MM.1S (cell line): ENCODE measurements around the gene MIGA1.

Experiments used
- DNase-seq: peaks from one replicate; pipeline ENCODE4 v3.0.0-alpha.2; 2015
- H2AFZ ChIP-seq: fragments of 300-600 bp; sonication (generic); 2 replicates; pipeline ENCODE4 v1.6.0; 2016; ENCODE audit warnings: antibody characterized with exemption, low read length
- H3F3A ChIP-seq: fragments of 300-600 bp; sonication (generic); 2 replicates; pipeline ENCODE4 v1.6.1; 2016; ENCODE audit warnings: mild to moderate bottlenecking, antibody characterized with exemption, low read length, moderate library complexity, mixed read lengths; ENCODE audit not compliant: insufficient read depth
- H3K27ac ChIP-seq: fragments of 300-600 bp; sonication (generic); 2 replicates; pipeline ENCODE4 v1.5.1; 2016; ENCODE audit warnings: mild to moderate bottlenecking, low read length
- H3K27me3 ChIP-seq: fragments of 300-600 bp; sonication (generic); replicated peaks from 2 replicates; pipeline ENCODE4 v1.6.0; 2016; ENCODE audit warnings: low read length; ENCODE audit not compliant: insufficient read depth
- H3K36me3 ChIP-seq: fragments of 300-600 bp; sonication (generic); replicated peaks from 2 replicates; pipeline ENCODE4 v1.6.1; 2016; ENCODE audit warnings: mild to moderate bottlenecking, low read length, mixed read lengths; ENCODE audit not compliant: insufficient read depth
- H3K4me1 ChIP-seq: fragments of 300-600 bp; sonication (generic); 2 replicates; pipeline ENCODE4 v1.6.1; 2016; ENCODE audit warnings: low read length, mixed read lengths
- H3K4me2 ChIP-seq: fragments of 300-600 bp; sonication (generic); 2 replicates; pipeline ENCODE4 v1.6.0; 2016; ENCODE audit warnings: low read depth, low read length
- H3K4me3 ChIP-seq: fragments of 300-600 bp; sonication (generic); 2 replicates; pipeline ENCODE4 v1.5.1; 2016; ENCODE audit warnings: low read length, mixed read lengths
- H3K79me2 ChIP-seq: fragments of 300-600 bp; sonication (generic); 2 replicates; pipeline ENCODE4 v1.6.1; 2016; ENCODE audit warnings: mixed run types, low read length, mixed read lengths
- H3K9ac ChIP-seq: fragments of 300-600 bp; sonication (generic); 2 replicates; pipeline ENCODE4 v1.6.1; 2016; ENCODE audit warnings: low read length, mixed read lengths
- H3K9me2 ChIP-seq: fragments of 300-600 bp; sonication (generic); replicated peaks from 2 replicates; pipeline ENCODE4 v1.6.1; 2016; ENCODE audit warnings: mild to moderate bottlenecking, low read length, mixed read lengths; ENCODE audit not compliant: insufficient read depth
- H3K9me3 ChIP-seq: fragments of 300-600 bp; sonication (generic); replicated peaks from 2 replicates; pipeline ENCODE4 v1.6.1; 2016; ENCODE audit warnings: mild to moderate bottlenecking, low read length, mixed read lengths; ENCODE audit not compliant: insufficient read depth
- H4K20me1 ChIP-seq: fragments of 300-600 bp; sonication (generic); 2 replicates; pipeline ENCODE4 v1.6.1; 2016; ENCODE audit warnings: mild to moderate bottlenecking, low read length, moderate library complexity, mixed read lengths; ENCODE audit not compliant: insufficient read depth
- EZH2 ChIP-seq: fragments of 300-600 bp; sonication (generic); optimal IDR thresholded peaks from 2 replicates; pipeline ENCODE3; 2017; ENCODE audit warnings: low read depth, mild to moderate bottlenecking, antibody characterized with exemption, low read length, mixed read lengths
- EZH2phosphoT487 ChIP-seq: fragments of 300-600 bp; sonication (generic); IDR thresholded peaks from 2 replicates; pipeline ENCODE4 v1.6.1; 2018; ENCODE audit warnings: antibody characterized with exemption, low read length
- TF ChIP-seq, protein P1 (sequence below): fragments of 300-600 bp; sonication (generic); IDR thresholded peaks from 2 replicates; pipeline ENCODE4 v1.5.1; 2016; ENCODE audit warnings: antibody characterized with exemption, low read length, mixed read lengths

The MIGA1 gene

DNA sequence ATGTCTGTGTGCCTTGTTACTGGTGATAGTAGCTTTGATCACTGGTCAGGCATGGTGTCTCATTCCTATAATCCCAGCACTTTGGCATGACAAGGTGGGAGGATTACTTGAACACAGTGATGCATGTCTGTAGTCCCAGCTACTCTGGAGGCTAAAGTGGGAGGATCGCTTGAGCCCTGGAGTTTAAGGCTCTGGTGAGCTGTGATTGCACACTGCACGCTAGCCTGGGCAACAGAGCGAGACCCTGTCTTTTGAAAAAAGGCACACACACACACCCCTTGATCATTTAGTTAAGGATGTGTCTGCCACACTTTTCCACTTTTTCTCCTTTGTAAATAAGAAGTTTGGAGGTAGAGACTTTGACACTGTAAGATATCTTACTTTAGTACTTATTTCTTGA is 15.1 kb downstream of the MIGA1 start:
- Histone ChIP-seq H2AFZ (no peak overlapping the region), H3K4me2 (no peak overlapping the region), H3K9me3 (no peaks in the 10 kb centered on the region), H3K79me2 (no peaks in the 10 kb centered on the region), H3K27ac (no peak overlapping the region), H3K9me2 (no peaks in the 10 kb centered on the region), H3K9ac (no peak overlapping the region), H3F3A (no peaks in the 10 kb centered on the region), H3K4me3 (no peak overlapping the region), H3K4me1 (no peaks in the 10 kb centered on the region), H4K20me1 (no peaks in the 10 kb centered on the region), H3K27me3 (no peaks in the 10 kb centered on the region), H3K36me3 (no peaks in the 10 kb centered on the region)
- DNase-seq, result no peak
- TF ChIP-seq EZH2 (no peak), EZH2phosphoT487 (no peak)
- TF ChIP-seq, protein P1, sequence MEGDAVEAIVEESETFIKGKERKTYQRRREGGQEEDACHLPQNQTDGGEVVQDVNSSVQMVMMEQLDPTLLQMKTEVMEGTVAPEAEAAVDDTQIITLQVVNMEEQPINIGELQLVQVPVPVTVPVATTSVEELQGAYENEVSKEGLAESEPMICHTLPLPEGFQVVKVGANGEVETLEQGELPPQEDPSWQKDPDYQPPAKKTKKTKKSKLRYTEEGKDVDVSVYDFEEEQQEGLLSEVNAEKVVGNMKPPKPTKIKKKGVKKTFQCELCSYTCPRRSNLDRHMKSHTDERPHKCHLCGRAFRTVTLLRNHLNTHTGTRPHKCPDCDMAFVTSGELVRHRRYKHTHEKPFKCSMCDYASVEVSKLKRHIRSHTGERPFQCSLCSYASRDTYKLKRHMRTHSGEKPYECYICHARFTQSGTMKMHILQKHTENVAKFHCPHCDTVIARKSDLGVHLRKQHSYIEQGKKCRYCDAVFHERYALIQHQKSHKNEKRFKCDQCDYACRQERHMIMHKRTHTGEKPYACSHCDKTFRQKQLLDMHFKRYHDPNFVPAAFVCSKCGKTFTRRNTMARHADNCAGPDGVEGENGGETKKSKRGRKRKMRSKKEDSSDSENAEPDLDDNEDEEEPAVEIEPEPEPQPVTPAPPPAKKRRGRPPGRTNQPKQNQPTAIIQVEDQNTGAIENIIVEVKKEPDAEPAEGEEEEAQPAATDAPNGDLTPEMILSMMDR, result no peak

DNA sequence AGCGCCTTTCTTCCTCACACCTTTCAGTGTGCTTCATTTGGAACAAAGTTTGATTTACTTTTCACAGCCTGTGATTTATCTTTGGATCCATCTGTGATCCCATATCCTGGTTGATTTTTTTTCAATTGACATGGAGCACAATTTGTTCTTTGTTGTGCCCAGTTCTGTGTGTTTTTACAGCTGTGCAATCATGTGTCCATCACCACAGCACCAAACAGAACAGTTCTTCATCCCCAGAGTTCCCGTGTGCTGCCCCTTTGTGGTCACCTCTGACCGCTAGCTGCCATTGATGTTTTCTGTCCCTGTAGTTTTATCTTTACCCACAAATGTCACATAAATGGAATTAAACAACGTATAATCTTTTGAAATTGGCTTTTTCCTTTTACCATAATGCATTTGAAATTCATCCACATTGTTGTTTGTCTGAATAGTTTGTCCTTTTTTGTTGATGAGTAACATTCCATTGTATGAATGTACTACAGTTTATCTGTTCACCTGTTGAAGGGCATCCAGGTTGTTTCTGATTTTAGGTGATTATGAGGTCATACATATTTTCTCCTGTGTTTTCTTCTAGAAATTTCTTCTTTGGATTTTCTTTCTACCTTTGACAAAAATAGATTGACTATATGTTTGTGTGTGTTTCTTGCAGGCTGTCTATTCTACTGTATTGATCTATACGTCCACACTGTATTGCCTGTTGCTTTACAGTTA is 17.4 kb downstream of the MIGA1 start:
- H3F3A ChIP-seq, result no peaks in the 10 kb centered on the region
- H3K4me2 ChIP-seq, result no peak overlapping the region
- H3K4me3 ChIP-seq, result no peak overlapping the region
- H3K9me2 ChIP-seq, result no peaks in the 10 kb centered on the region
- H3K9me3 ChIP-seq, result no peaks in the 10 kb centered on the region
- H2AFZ ChIP-seq, result no peak overlapping the region
- no peaks in the 10 kb centered on the region for H3K79me2 ChIP-seq
- no peaks in the 10 kb centered on the region for H3K27me3 ChIP-seq
- no peak overlapping the region for H3K9ac ChIP-seq
- H3K36me3 ChIP-seq, result no peaks in the 10 kb centered on the region
- H3K27ac ChIP-seq, result no peak overlapping the region
- H4K20me1 ChIP-seq, result no peaks in the 10 kb centered on the region
- no peaks in the 10 kb centered on the region for H3K4me1 ChIP-seq
- DNase-seq, result no peak
- TF ChIP-seq, protein P1, result no peak
- no peak for TF ChIP-seq EZH2
- no peak for TF ChIP-seq EZH2phosphoT487

DNA sequence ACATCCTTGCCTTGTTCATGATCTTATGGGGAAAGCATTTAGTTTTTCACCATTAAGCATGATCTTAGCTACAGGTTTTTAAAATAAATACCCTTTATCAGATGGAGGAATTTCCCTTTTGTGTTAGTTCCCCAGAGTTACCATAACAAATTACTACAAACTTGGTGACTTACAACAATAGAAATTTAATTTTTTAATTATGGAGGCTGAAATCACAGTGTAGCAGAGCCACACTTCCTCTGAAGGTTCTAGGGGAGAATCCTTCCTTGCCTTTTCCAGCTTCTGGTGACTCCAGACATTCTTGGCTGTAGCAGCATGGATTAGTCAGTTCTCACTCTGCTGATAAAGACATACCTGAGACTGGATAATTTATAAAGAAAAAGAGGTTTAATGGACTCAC is 18.5 kb downstream of the MIGA1 start:
- H3K79me2 ChIP-seq, result no peaks in the 10 kb centered on the region
- H3K27me3 ChIP-seq, result no peaks in the 10 kb centered on the region
- no peak overlapping the region for H3K9ac ChIP-seq
- H2AFZ ChIP-seq, result no peak overlapping the region
- no peaks in the 10 kb centered on the region for H3K9me2 ChIP-seq
- H3K4me2 ChIP-seq, result no peak overlapping the region
- H3K27ac ChIP-seq, result no peak overlapping the region
- no peak for TF ChIP-seq EZH2phosphoT487
- TF ChIP-seq, protein P1, result no peak
- TF ChIP-seq EZH2, result no peak
- H3K4me1 ChIP-seq, result no peaks in the 10 kb centered on the region
- H4K20me1 ChIP-seq, result no peaks in the 10 kb centered on the region
- no peaks in the 10 kb centered on the region for H3K36me3 ChIP-seq
- no peaks in the 10 kb centered on the region for H3F3A ChIP-seq
- DNase-seq, result no peak
- no peaks in the 10 kb centered on the region for H3K9me3 ChIP-seq
- H3K4me3 ChIP-seq, result no peak overlapping the region
